Loucy (cell line): ENCODE results near the gene NDE1.
"Not testable (repeated sequence)": the region's sequence is repeated elsewhere in the genome, so short reads cannot be mapped to it uniquely, and the experiment has no call there.

ENCODE experiments used
- H2AFZ ChIP-seq: fragments of 200-600 bp; sonication (generic); 2 replicates; pipeline ENCODE4 v1.6.0; 2016; ENCODE audit warnings: antibody characterized with exemption, mild to moderate bottlenecking, low read length, moderate library complexity
- H3F3A ChIP-seq: fragments of 200-600 bp; 2 replicates; pipeline ENCODE4 v1.6.0; 2016; ENCODE audit warnings: antibody characterized with exemption, low read depth, mild to moderate bottlenecking
- H3K27me3 ChIP-seq: fragments of 200-600 bp; sonication (generic); 2 replicates; pipeline ENCODE4 v1.6.1; 2014; ENCODE audit warnings: low read length, mild to moderate bottlenecking; ENCODE audit not compliant: insufficient read depth, poor library complexity, severe bottlenecking
- H3K36me3 ChIP-seq: fragments of 200-600 bp; sonication (generic); 2 replicates; pipeline ENCODE4 v1.6.1; 2016; ENCODE audit warnings: low read length; ENCODE audit not compliant: insufficient read depth
- H3K4me1 ChIP-seq: fragments of 200-600 bp; sonication (generic); 2 replicates; pipeline ENCODE4 v1.5.1; 2014; ENCODE audit warnings: low read length, mild to moderate bottlenecking; ENCODE audit not compliant: insufficient read depth, poor library complexity, severe bottlenecking
- H3K4me2 ChIP-seq: fragments of 200-600 bp; sonication (generic); 2 replicates; pipeline ENCODE4 v1.6.0; 2014; ENCODE audit warnings: antibody characterized with exemption, low read length, low read depth, mild to moderate bottlenecking; ENCODE audit not compliant: poor library complexity, severe bottlenecking
- H3K4me3 ChIP-seq: fragments of 200-600 bp; sonication (generic); 2 replicates; pipeline ENCODE4 v1.5.1; 2014; ENCODE audit warnings: low read length, mild to moderate bottlenecking, mixed read lengths; ENCODE audit not compliant: poor library complexity, severe bottlenecking
- H3K79me2 ChIP-seq: fragments of 200-600 bp; sonication (generic); 2 replicates; pipeline ENCODE4 v1.6.1; 2014; ENCODE audit warnings: low read length; ENCODE audit not compliant: insufficient read depth
- H3K9ac ChIP-seq: fragments of 200-600 bp; sonication (generic); 2 replicates; pipeline ENCODE4 v1.6.0; 2014; ENCODE audit warnings: mild to moderate bottlenecking, low read depth, low read length, moderate library complexity; ENCODE audit not compliant: poor library complexity, severe bottlenecking
- H3K9me2 ChIP-seq: fragments of 200-600 bp; sonication (generic); replicated peaks from 2 replicates; pipeline ENCODE4 v1.6.1; 2016; ENCODE audit warnings: low read depth, low read length, mixed read lengths
- H3K9me3 ChIP-seq: fragments of 200-600 bp; sonication (generic); 2 replicates; pipeline ENCODE4 v1.6.1; 2014; ENCODE audit warnings: mild to moderate bottlenecking, antibody characterized with exemption, low read length, low read depth; ENCODE audit not compliant: insufficient read depth
- H4K20me1 ChIP-seq: fragments of 200-600 bp; sonication (generic); 2 replicates; pipeline ENCODE4 v1.6.0; 2014; ENCODE audit warnings: antibody characterized with exemption, low read length, mild to moderate bottlenecking; ENCODE audit not compliant: insufficient read depth, poor library complexity, severe bottlenecking
- CTCF ChIP-seq: fragments of 200-600 bp; sonication (generic); conservative IDR thresholded peaks from 2 replicates; pipeline ENCODE4 v1.5.1; 2014; ENCODE audit warnings: mild to moderate bottlenecking, antibody characterized with exemption, low read length
- EZH2phosphoT487 ChIP-seq: fragments of 200-600 bp; IDR thresholded peaks from 2 replicates; pipeline ENCODE4 v1.6.1; 2018; ENCODE audit warnings: antibody characterized with exemption, mild to moderate bottlenecking, moderate library complexity, borderline replicate concordance

Gene NDE1

DNA sequence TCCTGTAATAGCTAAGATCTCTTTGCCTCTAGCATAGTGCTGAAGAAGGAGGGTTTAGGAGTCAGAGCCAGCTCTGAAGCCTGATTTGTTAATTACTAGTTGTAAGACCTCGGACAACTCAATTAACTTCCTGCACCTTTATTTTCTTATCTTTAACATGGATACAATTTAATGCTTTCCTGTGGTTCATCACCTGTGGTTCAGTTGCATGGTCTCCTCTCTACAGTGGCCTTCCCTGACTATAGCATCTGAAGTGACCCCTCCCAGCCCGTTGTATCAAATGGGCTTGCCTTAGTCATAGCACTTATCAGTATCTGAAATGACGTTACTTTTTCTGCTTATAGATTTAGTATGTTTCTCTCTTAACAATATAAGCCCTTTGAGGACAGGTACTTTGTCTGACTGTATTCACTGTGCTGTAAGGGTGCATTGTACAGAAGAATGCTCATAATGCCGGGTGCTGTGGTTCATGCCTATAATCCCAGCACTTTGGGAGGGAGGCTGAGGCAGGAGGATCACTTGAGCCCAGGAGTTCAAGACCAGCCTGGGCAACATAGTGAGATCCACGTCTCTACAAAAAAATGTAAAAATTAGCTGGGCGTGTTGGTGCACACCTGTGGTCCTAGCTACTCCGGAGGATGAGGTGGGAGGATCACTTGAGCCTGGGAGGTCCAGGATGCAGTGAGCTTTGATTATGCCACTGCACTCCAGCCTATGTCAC is 2.6 kb upstream of the NDE1 start:
- Histone ChIP-seq H3K9ac (no peak overlapping the region), H3K27me3 (no peaks in the 10 kb centered on the region), H2AFZ (no peak overlapping the region), H4K20me1 (peaks cover under 1% of the 10 kb centered on the region), H3K4me1 (peaks cover 12% of the 10 kb centered on the region), H3K4me2 (no peak overlapping the region), H3F3A (no peaks in the 10 kb centered on the region), H3K36me3 (no peaks in the 10 kb centered on the region), H3K9me3 (no peaks in the 10 kb centered on the region), H3K9me2 (no peaks in the 10 kb centered on the region), H3K4me3 (no peak overlapping the region), H3K79me2 (peaks cover 27% of the 10 kb centered on the region)
- TF ChIP-seq CTCF (no peak), EZH2phosphoT487 (no peak)

DNA sequence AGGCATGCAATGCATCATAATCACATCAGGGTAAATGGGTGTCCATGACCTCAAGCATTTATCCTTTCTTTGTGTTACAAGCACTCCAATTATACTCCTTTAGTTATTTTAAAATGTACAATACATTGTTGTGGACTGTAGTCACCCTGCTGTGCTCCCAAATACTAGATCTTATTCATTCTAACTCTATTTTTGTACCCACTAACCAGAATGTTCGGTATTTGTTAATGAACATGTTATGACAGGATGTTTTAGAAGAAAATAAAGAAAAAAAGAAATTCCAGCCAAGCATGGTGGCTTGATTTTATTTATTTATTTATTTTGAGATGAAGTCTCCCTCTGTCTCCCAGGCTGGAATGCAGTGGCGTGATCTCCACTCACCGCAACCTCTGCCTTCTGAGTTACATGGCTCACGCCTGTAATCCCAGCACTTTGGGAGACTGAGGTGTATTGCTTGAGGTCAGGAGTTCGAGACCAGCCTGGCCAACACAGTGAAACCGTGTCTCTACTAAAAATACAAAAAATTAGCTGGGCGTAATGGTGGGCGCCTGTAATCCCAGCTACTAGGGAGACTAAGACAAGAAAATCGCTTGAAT is 1.8 kb upstream of the NDE1 start:
- Histone ChIP-seq H3K4me2 (no peak overlapping the region), H3F3A (no peaks in the 10 kb centered on the region), H4K20me1 (peaks cover 5% of the 10 kb centered on the region), H3K9me3 (no peaks in the 10 kb centered on the region), H3K9ac (no peak overlapping the region), H3K9me2 (no peaks in the 10 kb centered on the region), H3K27me3 (no peaks in the 10 kb centered on the region), H2AFZ (no peak overlapping the region), H3K79me2 (peaks cover 35% of the 10 kb centered on the region), H3K4me3 (no peak overlapping the region), H3K4me1 (peaks cover 18% of the 10 kb centered on the region), H3K36me3 (no peaks in the 10 kb centered on the region)
- TF ChIP-seq EZH2phosphoT487 (no peak), CTCF (no peak)

- H3K9me2 ChIP-seq, H3K9me3 ChIP-seq, H3K27me3 ChIP-seq, H3F3A ChIP-seq, H3K36me3 ChIP-seq, H4K20me1 ChIP-seq: not testable (repeated sequence)
- peaks cover 46% of the 10 kb centered on the region for H3K79me2 ChIP-seq
- peak overlapping the region; percentile 78 for H3K9ac ChIP-seq
- H3K4me3 ChIP-seq: peak overlapping the region; percentile 92
- H3K4me2 ChIP-seq: peak overlapping the region; percentile 90
- H3K4me1 ChIP-seq: peaks cover 15% of the 10 kb centered on the region
- H2AFZ ChIP-seq: peak overlapping the region; percentile 78; the same call in 1 of the 2 replicates
Observed at GRCh38 chr16:15649311-15649710, 734 bp upstream of the NDE1 start.

DNA sequence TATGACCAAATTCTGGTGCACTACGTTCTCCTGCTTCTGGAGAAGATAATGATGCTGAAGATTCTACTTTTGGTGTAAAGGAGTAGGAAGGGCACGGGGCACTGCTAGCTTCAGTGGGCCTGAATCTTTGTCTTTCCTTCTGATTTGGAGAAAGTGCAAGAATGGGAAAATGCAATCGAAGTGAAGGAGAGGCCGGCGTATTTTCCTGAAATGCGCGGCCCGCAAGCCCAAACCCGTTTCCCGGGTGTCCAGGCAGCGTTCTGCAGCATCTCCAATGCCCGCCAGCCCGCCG is 372 bp upstream of the NDE1 start:
- Histone ChIP-seq H3K4me1 (peaks cover 13% of the 10 kb centered on the region), H2AFZ (peak overlapping the region; percentile 78; the same call in 1 of the 2 replicates), H3F3A (no peaks in the 10 kb centered on the region), H3K36me3 (no peaks in the 10 kb centered on the region), H3K4me3 (peak overlapping the region; percentile 92), H3K9me3 (no peaks in the 10 kb centered on the region), H3K27me3 (no peaks in the 10 kb centered on the region), H3K9ac (peak overlapping the region; percentile 78), H3K9me2 (no peaks in the 10 kb centered on the region), H4K20me1 (peaks cover 9% of the 10 kb centered on the region), H3K4me2 (peak overlapping the region; percentile 90), H3K79me2 (peaks cover 49% of the 10 kb centered on the region)
- TF ChIP-seq EZH2phosphoT487: no peak
- TF ChIP-seq CTCF: no peak
